SU-DHL-6 (cell line): Measurements from ENCODE around the gene LRFN3.
"Not testable (repeated sequence)": the region's sequence is repeated elsewhere in the genome, so short reads cannot be mapped to it uniquely, and the experiment has no call there.

Experiments used
- H2AFZ ChIP-seq: fragments of 200-600 bp; sonication (generic); 2 replicates; pipeline ENCODE4 v1.6.1; 2014; ENCODE audit warnings: low read depth, mild to moderate bottlenecking, moderate library complexity, mixed read lengths, antibody characterized with exemption, low read length; ENCODE audit not compliant: severe bottlenecking
- H3F3A ChIP-seq: fragments of 200-600 bp; shearing (Covaris generic); 2 replicates; pipeline ENCODE4 v1.6.0; 2016; ENCODE audit warnings: antibody characterized with exemption, mild to moderate bottlenecking; ENCODE audit not compliant: insufficient read depth
- H3K27ac ChIP-seq: fragments of 200-600 bp; sonication (generic); 2 replicates; pipeline ENCODE4 v1.5.1; 2016; ENCODE audit warnings: low read depth, mild to moderate bottlenecking, low read length, moderate library complexity, mixed read lengths
- H3K27me3 ChIP-seq: fragments of 200-600 bp; sonication (generic), shearing (Covaris generic); 2 replicates; pipeline ENCODE4 v1.6.0; 2014; ENCODE audit warnings: mild to moderate bottlenecking, low read length
- H3K36me3 ChIP-seq: fragments of 200-600 bp; sonication (generic); 2 replicates; pipeline ENCODE4 v1.6.1; 2014; ENCODE audit warnings: mild to moderate bottlenecking, low read length, mixed read lengths
- H3K4me2 ChIP-seq: fragments of 300-600, 200-600 bp; shearing (Covaris generic), sonication (generic); 2 replicates; pipeline ENCODE4 v1.6.0; 2014; ENCODE audit warnings: low read length, low read depth, mild to moderate bottlenecking; ENCODE audit not compliant: poor library complexity, severe bottlenecking
- H3K4me3 ChIP-seq: fragments of 200-600 bp; sonication (generic); 2 replicates; pipeline ENCODE4 v1.5.1; 2014; ENCODE audit warnings: antibody characterized with exemption, low read length, mild to moderate bottlenecking, mixed read lengths; ENCODE audit not compliant: insufficient read depth, poor library complexity, severe bottlenecking
- H3K79me2 ChIP-seq: fragments of 200-600 bp; sonication (generic); 2 replicates; pipeline ENCODE4 v1.6.1; 2014; ENCODE audit warnings: mild to moderate bottlenecking, low read length, moderate library complexity; ENCODE audit not compliant: insufficient read depth
- H3K9ac ChIP-seq: fragments of 200-600 bp; sonication (generic); 2 replicates; pipeline ENCODE4 v1.7.0; 2014; ENCODE audit warnings: mild to moderate bottlenecking, low read length
- H3K9me2 ChIP-seq: fragments of 200-600 bp; sonication (generic); replicated peaks from 2 replicates; pipeline ENCODE4 v1.6.1; 2014; ENCODE audit warnings: low read length; ENCODE audit not compliant: insufficient read depth
- H3K9me3 ChIP-seq: fragments of 200-600 bp; sonication (generic); 2 replicates; pipeline ENCODE4 v1.6.1; 2014; ENCODE audit warnings: low read length, mixed read lengths; ENCODE audit not compliant: insufficient read depth
- H4K20me1 ChIP-seq: fragments of 200-600 bp; sonication (generic); 2 replicates; pipeline ENCODE4 v1.6.1; 2014; ENCODE audit warnings: low read depth, mild to moderate bottlenecking, antibody characterized with exemption, low read length, moderate library complexity, mixed read lengths
- EZH2phosphoT487 ChIP-seq: fragments of 200-600 bp; sonication (generic), shearing (Covaris generic); conservative IDR thresholded peaks from 2 replicates; pipeline ENCODE4 v1.6.1; 2018; ENCODE audit warnings: mild to moderate bottlenecking, antibody characterized with exemption, low read length, moderate library complexity, mixed read lengths
- TF ChIP-seq, protein P1 (sequence below): fragments of 200-600 bp; sonication (generic); IDR thresholded peaks from one replicate; pipeline ENCODE4 v1.5.1; 2017; ENCODE audit warnings: antibody characterized with exemption, mild to moderate bottlenecking, low read length, moderate library complexity; ENCODE audit not compliant: insufficient read depth, poor library complexity, severe bottlenecking

The LRFN3 gene

DNA sequence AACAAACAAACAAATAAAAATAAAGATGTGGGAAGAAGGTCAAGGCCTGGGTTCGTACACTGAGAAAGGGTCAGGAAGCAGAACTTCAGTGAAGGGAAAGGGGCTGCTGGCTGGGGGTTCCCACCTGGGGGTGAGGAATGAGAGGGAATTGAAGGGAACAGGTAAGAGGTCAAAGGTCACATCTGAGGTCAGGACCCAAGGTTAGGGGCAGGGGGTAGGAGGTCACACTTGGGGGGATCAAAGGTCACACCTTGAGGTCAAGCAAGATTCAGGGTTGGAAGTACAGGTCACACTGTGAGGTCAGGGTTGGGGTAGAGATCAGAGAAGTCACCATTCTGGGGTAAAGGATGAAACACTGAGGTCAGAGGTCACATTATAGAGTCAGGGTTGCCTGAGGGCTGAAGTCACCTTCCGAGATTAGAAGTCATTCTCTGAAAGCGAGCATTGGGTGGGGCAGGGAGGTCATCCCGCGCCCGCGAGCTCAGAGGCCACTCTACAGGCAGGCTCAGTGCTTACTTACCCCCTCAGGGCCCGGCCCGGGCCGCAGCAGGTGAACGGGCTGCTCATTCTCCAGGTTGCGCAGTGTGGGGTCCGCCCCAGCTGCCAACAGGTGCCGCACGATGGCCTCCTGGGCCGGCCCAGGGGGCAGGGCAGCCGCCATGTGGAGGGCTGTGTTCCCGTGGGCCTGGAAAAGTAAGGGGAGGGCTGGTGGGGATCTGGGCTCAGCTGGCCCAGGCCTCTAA lies 46.6 kb upstream of the LRFN3 start:
- Histone ChIP-seq H3K27ac (no peak overlapping the region), H3K9me2 (no peaks in the 10 kb centered on the region), H3K79me2 (0 out of 2 replicates have a peak, but pooled peaks cover 3% of the 10 kb centered on the region), H3K9ac (no peak overlapping the region), H2AFZ (no peak overlapping the region), H3K36me3 (peaks cover 19% of the 10 kb centered on the region; the same call in 1 of the 2 replicates), H4K20me1 (no peaks in the 10 kb centered on the region), H3K27me3 (no peaks in the 10 kb centered on the region), H3K4me3 (no peak overlapping the region), H3K4me2 (no peak overlapping the region), H3K9me3 (no peaks in the 10 kb centered on the region), H3F3A (peaks cover 22% of the 10 kb centered on the region; the same call in 1 of the 2 replicates)
- TF ChIP-seq, protein P1, sequence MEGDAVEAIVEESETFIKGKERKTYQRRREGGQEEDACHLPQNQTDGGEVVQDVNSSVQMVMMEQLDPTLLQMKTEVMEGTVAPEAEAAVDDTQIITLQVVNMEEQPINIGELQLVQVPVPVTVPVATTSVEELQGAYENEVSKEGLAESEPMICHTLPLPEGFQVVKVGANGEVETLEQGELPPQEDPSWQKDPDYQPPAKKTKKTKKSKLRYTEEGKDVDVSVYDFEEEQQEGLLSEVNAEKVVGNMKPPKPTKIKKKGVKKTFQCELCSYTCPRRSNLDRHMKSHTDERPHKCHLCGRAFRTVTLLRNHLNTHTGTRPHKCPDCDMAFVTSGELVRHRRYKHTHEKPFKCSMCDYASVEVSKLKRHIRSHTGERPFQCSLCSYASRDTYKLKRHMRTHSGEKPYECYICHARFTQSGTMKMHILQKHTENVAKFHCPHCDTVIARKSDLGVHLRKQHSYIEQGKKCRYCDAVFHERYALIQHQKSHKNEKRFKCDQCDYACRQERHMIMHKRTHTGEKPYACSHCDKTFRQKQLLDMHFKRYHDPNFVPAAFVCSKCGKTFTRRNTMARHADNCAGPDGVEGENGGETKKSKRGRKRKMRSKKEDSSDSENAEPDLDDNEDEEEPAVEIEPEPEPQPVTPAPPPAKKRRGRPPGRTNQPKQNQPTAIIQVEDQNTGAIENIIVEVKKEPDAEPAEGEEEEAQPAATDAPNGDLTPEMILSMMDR: no peak
- TF ChIP-seq EZH2phosphoT487: no peak

DNA sequence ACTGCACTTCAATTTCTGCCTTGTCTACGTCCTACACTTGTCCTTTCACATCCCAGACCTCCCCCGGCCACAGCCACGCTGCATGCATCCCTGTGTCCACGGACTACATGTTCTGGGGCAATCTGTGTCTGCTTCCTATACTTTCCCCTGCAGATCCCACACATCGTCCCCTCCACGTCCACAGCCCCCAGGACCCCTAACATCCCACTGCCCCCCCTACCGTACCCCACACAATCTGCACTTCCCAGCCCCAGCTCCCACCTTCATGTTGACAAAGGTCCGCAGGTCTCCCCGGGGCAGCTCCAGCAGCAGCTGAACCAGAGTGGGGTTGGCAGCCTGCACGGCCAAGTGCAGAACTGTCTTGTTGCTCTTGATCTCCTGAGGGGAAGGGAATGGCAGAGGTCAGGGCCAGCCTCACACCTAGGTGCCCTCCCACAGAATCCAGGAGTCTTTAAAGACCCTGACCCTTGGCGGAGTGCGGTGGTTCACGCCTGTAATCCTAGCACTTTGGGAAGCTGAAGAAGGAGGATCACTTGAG lies 46.0 kb upstream of the LRFN3 start:
- Histone ChIP-seq H4K20me1 (no peaks in the 10 kb centered on the region), H3K4me2 (no peak overlapping the region)
- TF ChIP-seq EZH2phosphoT487: no peak
- TF ChIP-seq, protein P1: no peak

DNA sequence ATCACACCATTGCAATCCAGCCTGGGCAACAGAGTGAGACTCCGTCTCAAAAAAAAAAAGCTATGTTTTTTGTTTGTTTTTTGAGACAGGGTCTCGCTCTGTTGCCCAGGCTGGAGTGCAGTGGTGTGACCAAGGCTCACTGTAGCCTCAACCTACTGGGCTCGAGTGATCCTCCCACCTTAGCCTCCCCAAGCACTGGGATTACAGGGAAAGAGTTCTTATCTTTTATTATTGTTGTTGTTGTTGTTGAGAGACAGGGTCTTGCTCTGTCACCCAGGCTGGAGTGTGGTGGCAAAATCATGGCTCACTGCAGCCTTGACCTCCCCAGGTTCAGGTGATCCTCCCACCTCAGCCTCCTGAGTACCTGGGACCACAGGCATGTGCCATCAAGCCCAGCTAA lies 44.4 kb upstream of the LRFN3 start:
- not testable (repeated sequence) for H3K27ac ChIP-seq, H3K27me3 ChIP-seq, H4K20me1 ChIP-seq, H3K9me3 ChIP-seq, H3K4me2 ChIP-seq, H2AFZ ChIP-seq, H3K4me3 ChIP-seq, H3K79me2 ChIP-seq, H3K9me2 ChIP-seq, H3K9ac ChIP-seq
- H3F3A ChIP-seq: peaks cover 20% of the 10 kb centered on the region
- peaks cover 21% of the 10 kb centered on the region; the same call in 1 of the 2 replicates for H3K36me3 ChIP-seq

More for the DNA sequence above, 46.0 kb upstream of the LRFN3 start:
- no peak overlapping the region for H3K27ac ChIP-seq
- H3K9me3 ChIP-seq: no peaks in the 10 kb centered on the region
- no peaks in the 10 kb centered on the region for H3K27me3 ChIP-seq
- 0 out of 2 replicates have a peak, but pooled peaks cover 3% of the 10 kb centered on the region for H3K79me2 ChIP-seq
- H3K9me2 ChIP-seq: no peaks in the 10 kb centered on the region
- peaks cover 19% of the 10 kb centered on the region; the same call in 1 of the 2 replicates for H3K36me3 ChIP-seq
- no peak overlapping the region for H3K4me3 ChIP-seq
- H3F3A ChIP-seq: peaks cover 16% of the 10 kb centered on the region; the same call in 1 of the 2 replicates
- no peak overlapping the region for H3K9ac ChIP-seq
- no peak overlapping the region for H2AFZ ChIP-seq

DNA sequence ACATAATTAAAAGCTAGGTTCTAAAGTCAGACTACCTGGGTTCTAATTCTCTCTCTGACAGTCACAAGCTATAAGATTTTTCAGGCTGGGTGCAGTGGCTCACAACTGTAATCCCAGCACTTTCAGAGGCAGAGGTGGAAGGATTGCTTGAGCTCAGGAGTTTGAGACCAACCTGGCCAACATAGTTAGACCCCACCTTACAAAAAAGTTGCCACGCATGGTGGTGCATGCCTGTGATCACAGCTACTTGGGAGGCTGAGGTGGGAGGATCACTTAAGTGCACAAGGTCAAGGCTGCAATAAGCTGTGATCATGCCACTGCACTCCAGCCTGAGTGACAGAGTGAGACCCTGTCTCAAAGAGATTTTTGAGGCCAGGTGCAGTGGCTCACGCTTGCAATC lies 41.8 kb upstream of the LRFN3 start:
- Histone ChIP-seq H3K79me2 (peaks cover 17% of the 10 kb centered on the region), H3K27ac (no peak overlapping the region), H3K27me3 (no peaks in the 10 kb centered on the region), H3K36me3 (peaks cover 28% of the 10 kb centered on the region), H3K9me3 (no peaks in the 10 kb centered on the region), H3K4me2 (no peak overlapping the region), H3K9ac (no peak overlapping the region), H4K20me1 (no peaks in the 10 kb centered on the region), H2AFZ (no peak overlapping the region), H3F3A (peaks cover 14% of the 10 kb centered on the region), H3K4me3 (no peak overlapping the region), H3K9me2 (no peaks in the 10 kb centered on the region)
- TF ChIP-seq, protein P1: no peak
- TF ChIP-seq EZH2phosphoT487: no peak
